CD8-positive, alpha-beta memory T cell (primary cell): ENCODE measurements around the gene MROH2A. TPM values are rescaled to one million over a fixed set of nuclear protein-coding genes. Genes with fewer than 3 reads are reported as not detected.

Source experiments
- CTCF ChIA-PET: fragments of 350-600 bp; sonication (Branson Sonifier 250); formaldehyde crosslinking; loops from one replicate; lab custom pipeline; 2021; ENCODE audit warnings: antibody characterized with exemption; lab: Charles Lee
- POLR2A ChIA-PET: fragments of 350-600 bp; sonication (Branson Sonifier 250); formaldehyde crosslinking; loops from one replicate; lab custom pipeline; 2021; ENCODE audit warnings: antibody characterized with exemption; lab: Charles Lee
- DNase-seq, 5 donors: peaks; one replicate each; pipeline versions ENCODE4 v3.0.0 to v3.0.0-alpha.2; 2020 to 2022; ENCODE audit warnings: mixed read lengths in 1 of 5
- H3K27ac ChIP-seq: one replicate; pipeline ENCODE4 v1.7.0; 2013; ENCODE audit warnings: low read depth, mild to moderate bottlenecking, low read length, moderate library complexity
- H3K27me3 ChIP-seq: 2 replicates; pipeline ENCODE4 v1.7.0; 2013; ENCODE audit warnings: low read length, mild to moderate bottlenecking; ENCODE audit not compliant: insufficient read depth, poor library complexity, severe bottlenecking
- H3K36me3 ChIP-seq: 2 replicates; pipeline ENCODE4 v1.7.0; 2013; ENCODE audit warnings: mild to moderate bottlenecking, low read length, moderate library complexity; ENCODE audit not compliant: insufficient read depth
- H3K4me1 ChIP-seq: 2 replicates; pipeline ENCODE4 v1.7.0; 2013; ENCODE audit warnings: mild to moderate bottlenecking, low read length, moderate library complexity; ENCODE audit not compliant: insufficient read depth
- H3K4me3 ChIP-seq: 2 replicates; pipeline ENCODE4 v1.7.0; 2013; ENCODE audit warnings: mild to moderate bottlenecking, low read length
- H3K9me3 ChIP-seq: 2 replicates; pipeline ENCODE4 v1.7.0; 2013; ENCODE audit warnings: mild to moderate bottlenecking, low read length
- H3K27ac Mint-ChIP-seq, 8 donors: one replicate each; pipeline ENCODE4 v1.8.0; 2020 to 2021; ENCODE audit warnings: mixed read lengths in 8 of 8, mild to moderate bottlenecking in 6 of 8, inconsistent platforms in 3 of 8, moderate library complexity in 3 of 8
- H3K27me3 Mint-ChIP-seq, 2 donors: one replicate each; pipeline ENCODE4 v1.8.0; 2020 to 2021; ENCODE audit warnings: mixed read lengths in 2 of 2, mild to moderate bottlenecking in 1 of 2, moderate library complexity in 1 of 2
- H3K36me3 Mint-ChIP-seq, 3 donors: one replicate each; pipeline ENCODE4 v1.8.0; 2020 to 2021; ENCODE audit warnings: mixed read lengths in 3 of 3, inconsistent platforms in 1 of 3, mild to moderate bottlenecking in 1 of 3
- H3K4me1 Mint-ChIP-seq, 3 donors: one replicate each; pipeline ENCODE4 v1.8.0; 2020 to 2021; ENCODE audit warnings: mixed read lengths in 3 of 3, inconsistent platforms in 1 of 3, mild to moderate bottlenecking in 1 of 3
- H3K4me3 Mint-ChIP-seq, 7 donors: one replicate each; pipeline ENCODE4 v1.8.0; 2020 to 2021; ENCODE audit warnings: mixed read lengths in 7 of 7, mild to moderate bottlenecking in 6 of 7, moderate library complexity in 4 of 7, inconsistent platforms in 2 of 7
- H3K9me3 Mint-ChIP-seq, 5 donors: one replicate each; pipeline ENCODE4 v1.8.0; 2020 to 2022; ENCODE audit warnings: mixed read lengths in 5 of 5, mild to moderate bottlenecking in 3 of 5, moderate library complexity in 2 of 5, inconsistent platforms in 1 of 5
- polyA plus RNA-seq: library from polyadenylated mRNA; unstranded; fragments of 300-500 nt; fragmentation: Illumina TruSeq; gene quantifications from one replicate; pipeline ENCODE4 v1.2.3, GENCODE V29; 2021
- total RNA-seq, 2 experiments: library from RNA; stranded (reverse); gene quantifications; one replicate each; pipeline ENCODE4 v1.2.3, GENCODE V29; 2021

MROH2A gene
- total and polyA plus RNA-seq, 3 experiments from 2014 or later: not detected

GRCh38 chr2:233821196-233821595, 43.1 kb downstream of the MROH2A start:
- no peaks in the 10 kb centered on the region for H3K4me1 Mint-ChIP-seq
- peak in 1 of 5 donors; percentile 18 for DNase-seq

DNA sequence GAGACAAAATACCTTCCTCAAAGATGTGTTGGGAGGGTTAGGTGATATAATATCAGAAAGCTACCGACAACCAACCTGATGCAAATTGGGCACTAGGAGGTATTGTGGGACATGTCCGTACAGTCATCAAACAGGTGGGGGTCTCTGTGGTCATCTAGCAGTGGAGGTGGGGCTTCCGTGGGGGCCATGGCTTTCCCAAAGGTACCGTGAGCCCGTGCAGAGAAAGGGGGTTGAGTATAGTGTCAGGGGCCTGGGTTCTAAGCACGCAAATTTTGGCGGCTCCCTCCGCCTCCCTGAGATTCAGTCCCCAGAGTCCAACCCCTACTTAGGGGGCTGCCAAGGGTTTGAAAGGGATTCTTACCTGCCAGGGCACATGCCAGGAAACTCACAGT, 43.6 kb downstream of the MROH2A start:
- H3K9me3 Mint-ChIP-seq: peaks cover 0 to 2% (median 0%) of the 10 kb centered on the region in 5 donors
- H3K27ac ChIP-seq: no peak overlapping the region
- H3K36me3 ChIP-seq: no peaks in the 10 kb centered on the region
- no peaks in the 10 kb centered on the region for H3K9me3 ChIP-seq
- DNase-seq: no peak
- H3K27me3 Mint-ChIP-seq: peaks cover 6 to 32% of the 10 kb centered on the region in 2 donors
- no peaks in the 10 kb centered on the region for H3K36me3 Mint-ChIP-seq
- no peaks in the 10 kb centered on the region for H3K4me1 ChIP-seq
- no peaks in the 10 kb centered on the region for H3K4me1 Mint-ChIP-seq
- ChIA-PET POLR2A (no interaction called here), CTCF (no interaction called here)
- no peak overlapping the region for H3K27ac Mint-ChIP-seq
- H3K4me3 ChIP-seq: no peak overlapping the region
- H3K27me3 ChIP-seq: no peaks in the 10 kb centered on the region
- no peak overlapping the region for H3K4me3 Mint-ChIP-seq

More at GRCh38 chr2:233821196-233821595, 43.1 kb downstream of the MROH2A start:
- Mint-ChIP-seq H3K27me3 (peaks cover 4 to 35% of the 10 kb centered on the region in 2 donors), H3K9me3 (peaks cover 0 to 2% (median 0%) of the 10 kb centered on the region in 5 donors), H3K4me3 (no peak overlapping the region), H3K36me3 (no peaks in the 10 kb centered on the region), H3K27ac (no peak overlapping the region)
- POLR2A ChIA-PET: no interaction called here
- Histone ChIP-seq H3K4me3 (no peak overlapping the region), H3K36me3 (no peaks in the 10 kb centered on the region), H3K4me1 (no peaks in the 10 kb centered on the region), H3K27me3 (no peaks in the 10 kb centered on the region), H3K27ac (no peak overlapping the region), H3K9me3 (no peaks in the 10 kb centered on the region)
- CTCF ChIA-PET: no interaction called here

DNA sequence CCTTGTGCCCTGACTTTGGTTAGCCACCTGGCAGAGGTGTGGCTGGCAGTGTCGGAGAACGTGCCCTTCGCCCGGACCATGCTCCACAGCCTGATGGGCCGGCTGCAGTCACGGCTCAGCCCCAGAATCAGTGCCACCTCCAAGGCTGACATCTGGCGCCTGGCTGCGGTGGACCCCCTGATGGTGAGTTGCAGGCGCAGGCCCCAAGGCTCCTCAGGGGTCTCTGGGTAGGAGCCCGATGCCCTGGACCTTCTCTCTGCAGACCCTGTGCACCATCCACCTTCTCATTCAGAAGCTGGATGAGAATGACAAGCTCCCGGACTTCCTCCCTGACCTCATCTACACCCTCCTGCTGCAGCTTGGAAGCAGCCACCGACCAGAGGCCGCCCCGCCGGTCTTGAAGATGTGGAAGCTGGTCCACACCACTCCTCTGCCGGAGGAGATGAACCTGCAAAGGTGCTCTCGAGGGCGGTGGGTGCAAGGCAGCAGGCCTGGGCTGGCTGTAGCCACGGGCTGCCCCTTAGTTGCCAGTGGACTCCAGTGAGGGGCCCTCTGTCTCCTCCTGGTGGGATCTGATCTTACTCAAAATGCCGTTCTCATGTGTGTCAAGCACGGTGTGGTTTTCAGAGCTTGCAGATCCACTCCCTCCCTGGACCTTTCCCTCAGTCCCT, 44.1 kb downstream of the MROH2A start:
- H3K27me3 Mint-ChIP-seq: peaks cover 6 to 29% of the 10 kb centered on the region in 2 donors
- H3K9me3 ChIP-seq: no peaks in the 10 kb centered on the region
- peak in 1 of 5 donors; percentile 39 for DNase-seq
- no peak overlapping the region for H3K4me3 Mint-ChIP-seq
- peaks cover 0 to 2% (median 0%) of the 10 kb centered on the region in 5 donors for H3K9me3 Mint-ChIP-seq
- no peaks in the 10 kb centered on the region for H3K4me1 ChIP-seq
- no peak overlapping the region for H3K27ac ChIP-seq
- no peaks in the 10 kb centered on the region for H3K27me3 ChIP-seq
- no peaks in the 10 kb centered on the region for H3K4me1 Mint-ChIP-seq
- POLR2A ChIA-PET: no interaction called here
- no peaks in the 10 kb centered on the region for H3K36me3 ChIP-seq
- H3K36me3 Mint-ChIP-seq: no peaks in the 10 kb centered on the region
- H3K27ac Mint-ChIP-seq: no peak overlapping the region
- CTCF ChIA-PET: no interaction called here
- H3K4me3 ChIP-seq: no peak overlapping the region

GRCh38 chr2:233822781-233823730, 44.9 kb downstream of the MROH2A start:
- H3K4me1 Mint-ChIP-seq: no peaks in the 10 kb centered on the region
- H3K36me3 Mint-ChIP-seq: no peaks in the 10 kb centered on the region
- peaks cover 0 to 2% (median 0%) of the 10 kb centered on the region in 5 donors for H3K9me3 Mint-ChIP-seq
- Histone ChIP-seq H3K4me1 (no peaks in the 10 kb centered on the region), H3K27me3 (no peaks in the 10 kb centered on the region), H3K27ac (no peak overlapping the region), H3K4me3 (no peak overlapping the region), H3K36me3 (no peaks in the 10 kb centered on the region), H3K9me3 (no peaks in the 10 kb centered on the region)
- H3K4me3 Mint-ChIP-seq: no peak overlapping the region
- peaks cover 6 to 25% of the 10 kb centered on the region in 2 donors for H3K27me3 Mint-ChIP-seq
- CTCF ChIA-PET: no interaction called here
- POLR2A ChIA-PET: no interaction called here
- H3K27ac Mint-ChIP-seq: no peak overlapping the region
- DNase-seq: peak in 1 of 5 donors; percentile 37

DNA sequence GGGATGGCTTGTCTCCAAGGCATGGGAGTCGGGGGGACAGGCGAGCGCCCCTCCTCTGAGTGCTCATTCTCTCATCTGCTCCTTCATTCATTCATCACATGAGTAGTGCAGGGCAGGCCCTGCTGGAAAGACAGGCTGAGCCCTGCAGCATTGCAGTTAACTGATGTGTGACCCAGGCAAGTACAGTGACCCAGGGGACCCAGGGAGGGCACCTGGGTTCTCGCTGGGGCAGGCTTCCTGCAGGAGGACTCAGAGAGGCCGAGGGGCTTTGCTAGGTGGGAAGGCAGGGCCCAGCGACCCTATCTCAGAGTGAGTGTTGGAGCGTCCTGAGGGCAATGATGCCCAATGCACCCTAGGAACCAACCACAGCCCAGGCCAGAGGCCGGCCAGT, 45.6 kb downstream of the MROH2A start:
- H3K27ac ChIP-seq: no peak overlapping the region
- no peaks in the 10 kb centered on the region for H3K27me3 ChIP-seq
- H3K36me3 Mint-ChIP-seq: no peaks in the 10 kb centered on the region
- ChIA-PET CTCF (no interaction called here), POLR2A (no interaction called here)
- H3K27ac Mint-ChIP-seq: no peak overlapping the region
- no peaks in the 10 kb centered on the region for H3K36me3 ChIP-seq
- peaks cover 6 to 22% of the 10 kb centered on the region in 2 donors for H3K27me3 Mint-ChIP-seq
- no peak overlapping the region for H3K4me3 Mint-ChIP-seq
- no peaks in the 10 kb centered on the region for H3K4me1 ChIP-seq
- no peak overlapping the region for H3K4me3 ChIP-seq
- peaks cover 0 to 2% (median 0%) of the 10 kb centered on the region in 5 donors for H3K9me3 Mint-ChIP-seq
- H3K4me1 Mint-ChIP-seq: no peaks in the 10 kb centered on the region
- H3K9me3 ChIP-seq: no peaks in the 10 kb centered on the region
- DNase-seq: peak in 1 of 5 donors; percentile 39

DNA sequence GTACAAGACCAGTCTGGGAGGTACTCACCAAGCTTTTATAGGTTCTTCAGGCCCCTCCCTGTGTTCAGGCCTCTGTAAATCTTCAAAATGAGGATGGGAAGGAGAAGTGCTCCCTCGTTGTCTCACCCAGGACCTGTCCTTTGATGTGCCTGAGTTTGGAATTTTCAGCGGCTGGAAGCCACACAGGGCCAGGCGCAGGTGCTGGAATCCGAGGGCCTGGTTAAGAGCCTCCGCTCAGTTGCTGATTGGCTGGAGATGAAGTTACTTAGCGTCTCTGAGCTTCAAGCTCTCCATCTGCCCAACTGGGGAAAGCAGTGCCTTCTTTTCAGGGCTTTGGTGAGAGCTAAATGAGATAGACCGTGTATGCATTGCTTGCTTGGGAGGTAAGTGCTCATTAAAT, 46.2 kb downstream of the MROH2A start:
- peak in 1 of 5 donors; percentile 22 for DNase-seq
- no peak overlapping the region for H3K4me3 Mint-ChIP-seq
- H3K4me1 Mint-ChIP-seq: no peaks in the 10 kb centered on the region
- H3K27ac Mint-ChIP-seq: no peak overlapping the region
- ChIA-PET CTCF (no interaction called here), POLR2A (no interaction called here)
- no peaks in the 10 kb centered on the region for H3K36me3 Mint-ChIP-seq
- H3K36me3 ChIP-seq: no peaks in the 10 kb centered on the region
- peaks cover 6 to 22% of the 10 kb centered on the region in 2 donors for H3K27me3 Mint-ChIP-seq
- no peaks in the 10 kb centered on the region for H3K4me1 ChIP-seq
- H3K9me3 ChIP-seq: no peaks in the 10 kb centered on the region
- peaks cover 0 to 2% (median 0%) of the 10 kb centered on the region in 5 donors for H3K9me3 Mint-ChIP-seq
- no peak overlapping the region for H3K27ac ChIP-seq
- no peak overlapping the region for H3K4me3 ChIP-seq
- H3K27me3 ChIP-seq: no peaks in the 10 kb centered on the region

DNA sequence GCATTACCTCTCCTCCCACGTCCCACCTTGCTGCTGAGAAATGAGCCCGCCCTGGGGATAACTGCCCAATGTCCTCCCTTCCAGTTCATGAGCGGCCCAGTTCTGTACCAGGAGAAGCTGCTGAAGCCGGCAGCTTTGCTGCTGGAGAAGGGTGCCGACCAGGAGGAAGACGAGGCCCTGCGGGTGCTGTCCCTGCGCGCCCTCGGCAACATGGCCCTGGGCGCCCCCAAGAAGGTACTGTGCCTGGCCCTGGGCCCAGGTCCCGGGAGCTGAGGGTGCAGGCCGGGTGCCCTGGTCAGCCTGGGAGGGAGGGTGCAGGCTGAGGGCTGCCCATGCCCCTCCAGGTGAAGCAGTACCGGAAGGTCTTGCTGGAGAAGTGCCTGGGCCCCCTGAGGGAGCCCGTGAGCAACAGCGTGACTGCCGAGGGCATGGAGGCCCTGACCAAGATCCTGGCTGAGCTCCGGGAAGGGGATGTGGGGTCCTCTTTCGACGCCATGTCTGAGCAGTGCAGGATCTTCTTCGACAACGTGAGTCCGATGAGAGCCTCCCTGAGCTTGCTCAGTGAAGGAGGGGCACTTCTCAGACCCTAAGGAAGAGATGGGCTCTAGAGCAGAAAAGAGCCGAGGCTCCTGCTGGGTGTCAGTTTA, 50.5 kb downstream of the MROH2A start:
- ChIA-PET CTCF (no interaction called here), POLR2A (no interaction called here)
- no peak overlapping the region for H3K27ac Mint-ChIP-seq
- no peaks in the 10 kb centered on the region for H3K9me3 ChIP-seq
- no peaks in the 10 kb centered on the region for H3K4me1 Mint-ChIP-seq
- no peaks in the 10 kb centered on the region for H3K4me1 ChIP-seq
- no peaks in the 10 kb centered on the region for H3K36me3 ChIP-seq
- H3K9me3 Mint-ChIP-seq: peaks cover 0 to 2% (median 0%) of the 10 kb centered on the region in 5 donors
- H3K4me3 ChIP-seq: no peak overlapping the region
- no peaks in the 10 kb centered on the region for H3K27me3 ChIP-seq
- DNase-seq: peak in 1 of 5 donors; percentile 28
- H3K4me3 Mint-ChIP-seq: no peak overlapping the region
- no peak overlapping the region for H3K27ac ChIP-seq
- peaks cover 4 to 9% of the 10 kb centered on the region in 2 donors for H3K27me3 Mint-ChIP-seq
- H3K36me3 Mint-ChIP-seq: no peaks in the 10 kb centered on the region
